CD4-positive, alpha-beta T cell treated with Interleukin-15 for 4 hours (primary cell): ENCODE measurements around the gene PLAAT4.
"Not testable (repeated sequence)": the region's sequence is repeated elsewhere in the genome, so short reads cannot be mapped to it uniquely, and the experiment has no call there.

Experiments
- DNase-seq: peaks from one replicate; pipeline ENCODE4 v3.0.0-alpha.2; 2020; ENCODE audit warnings: low spot score

Gene PLAAT4

GRCh38 chr11:63547061-63547460 lies 10.5 kb downstream of the PLAAT4 start:
- DNase-seq, result no peak

GRCh38 chr11:63548178-63548577 lies 11.6 kb downstream of the PLAAT4 start:
- no peak for DNase-seq

GRCh38 chr11:63549411-63549810 lies 12.8 kb downstream of the PLAAT4 start:
- DNase-seq, result no peak

GRCh38 chr11:63550156-63550700 lies 13.6 kb downstream of the PLAAT4 start:
- DNase-seq, result not testable (repeated sequence)

- DNase-seq, result peak; percentile 43
These were observed 14.7 kb downstream of the PLAAT4 start for GRCh38 chr11:63551091-63551888.

GRCh38 chr11:63551889-63552266 lies 15.3 kb downstream of the PLAAT4 start:
- no peak for DNase-seq

- no peak for DNase-seq
These were observed 16.3 kb downstream of the PLAAT4 start for GRCh38 chr11:63552921-63553320.

GRCh38 chr11:63553759-63554158 lies 17.2 kb downstream of the PLAAT4 start:
- DNase-seq, result peak; percentile 72

- DNase-seq, result no peak
These were observed 18.2 kb downstream of the PLAAT4 start for GRCh38 chr11:63554877-63555223.

GRCh38 chr11:63556404-63557013 lies 19.9 kb downstream of the PLAAT4 start:
- no peak for DNase-seq

- no peak for DNase-seq
These were observed 21.0 kb downstream of the PLAAT4 start for GRCh38 chr11:63557570-63557969.

- DNase-seq, result no peak
These were observed 22.0 kb downstream of the PLAAT4 start for GRCh38 chr11:63558459-63559157.

GRCh38 chr11:63560506-63561180 lies 24.0 kb downstream of the PLAAT4 start:
- DNase-seq, result peak; percentile 50

GRCh38 chr11:63563201-63564055 lies 26.8 kb downstream of the PLAAT4 start, which contains the start of gene PLAAT2:
PLAAT2 (minus strand) TSS chr11:63563379; CDS start chr11:63563324, 55 bp downstream.
- DNase-seq, result no peak

- peak; percentile 55 for DNase-seq
These were observed 27.6 kb downstream of the PLAAT4 start for GRCh38 chr11:63564056-63564774.

- no peak for DNase-seq
These were observed 28.3 kb downstream of the PLAAT4 start for GRCh38 chr11:63564784-63565350.

GRCh38 chr11:63567044-63567840 lies 30.6 kb downstream of the PLAAT4 start:
- DNase-seq, result peak; percentile 92

GRCh38 chr11:63569570-63569969 lies 33.0 kb downstream of the PLAAT4 start:
- no peak for DNase-seq

GRCh38 chr11:63572026-63572688 lies 35.5 kb downstream of the PLAAT4 start:
- DNase-seq, result no peak
